GM21360 (cell line): ENCODE data around the gene PIP4K2B.

Experiments used
- ATAC-seq: cut with Tn5 transposase; IDR thresholded peaks from one replicate; pipeline ENCODE4 v1.9.1; 2021; ENCODE audit warnings: mild to moderate bottlenecking, moderate library complexity; ENCODE audit not compliant: unreplicated experiment

PIP4K2B gene

DNA sequence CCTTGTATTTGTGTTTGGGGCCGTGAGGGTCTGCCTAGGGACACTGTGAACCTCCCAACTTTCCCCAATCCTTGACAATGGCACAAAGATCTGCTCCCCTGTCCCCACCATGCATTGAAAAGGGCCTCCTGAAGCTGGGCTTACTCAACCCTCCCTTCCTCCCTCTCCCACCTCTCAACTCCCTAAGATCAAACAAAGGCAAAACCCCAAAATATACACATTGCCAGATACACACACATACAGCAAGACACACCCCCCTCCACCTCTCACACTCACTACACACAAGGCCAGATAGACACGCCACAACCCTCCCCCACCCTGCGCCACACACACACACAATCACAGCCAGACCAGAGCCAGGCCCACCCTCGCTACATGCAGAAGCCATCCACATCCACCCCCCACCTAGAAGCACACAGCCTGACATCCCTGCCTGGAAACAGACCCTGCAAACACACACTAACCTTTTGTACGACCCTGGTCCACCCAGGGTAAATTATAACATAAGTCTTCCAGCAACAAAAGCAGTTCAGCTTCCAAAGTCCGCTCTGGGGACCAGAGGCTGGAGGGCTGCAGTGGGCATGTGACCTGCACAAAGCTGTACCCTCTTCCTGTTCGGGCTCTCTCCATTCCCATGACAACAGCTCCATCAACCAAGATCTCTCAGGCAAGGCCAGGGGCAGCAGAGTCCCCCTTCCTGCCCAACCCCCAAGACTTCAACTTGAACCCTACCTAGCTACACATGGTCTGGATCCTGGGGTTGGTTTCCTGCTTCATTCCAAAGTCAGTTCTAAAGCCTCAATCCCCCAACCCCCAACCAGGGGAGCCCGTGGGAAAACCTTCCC lies 53.1 kb downstream of the PIP4K2B start:
- ATAC-seq = no peak

- no peak for ATAC-seq
Measured at GRCh38 chr17:38745545-38745944, 53.8 kb downstream of the PIP4K2B start.

DNA sequence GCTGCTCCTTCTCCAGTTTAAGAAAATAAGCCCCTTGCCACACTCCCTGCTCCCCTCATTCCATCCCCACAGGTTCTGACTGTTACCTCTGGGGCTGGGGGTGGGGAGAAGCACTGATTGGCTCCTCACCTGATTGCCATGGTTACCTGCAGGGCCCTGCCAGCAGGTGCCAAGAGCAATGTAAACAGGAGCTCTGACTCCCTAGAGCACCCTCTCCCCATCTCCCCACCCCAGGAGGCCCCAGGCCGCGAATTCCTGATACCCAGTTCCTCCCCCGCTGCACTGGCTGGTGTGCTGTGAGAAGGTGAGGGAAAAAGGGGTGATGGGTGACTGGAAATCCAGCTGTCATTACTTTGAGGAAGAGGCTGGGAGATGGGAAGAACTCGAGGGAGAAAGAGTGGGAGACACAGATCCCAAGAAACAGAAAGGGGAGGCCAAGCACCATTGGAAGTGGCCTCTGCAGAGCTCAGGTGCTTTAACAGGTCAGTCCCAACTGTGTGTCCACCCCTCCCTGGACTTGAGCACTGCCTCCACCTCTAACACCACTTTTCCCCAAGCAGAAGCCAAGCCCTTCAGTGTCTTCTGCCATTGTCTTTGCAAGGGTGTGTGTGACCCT lies 55.7 kb downstream of the PIP4K2B start:
- ATAC-seq = no peak

GRCh38 chr17:38742411-38743308 lies 56.7 kb downstream of the PIP4K2B start:
- ATAC-seq = no peak

- no peak for ATAC-seq
Measured at GRCh38 chr17:38741921-38742410, 57.4 kb downstream of the PIP4K2B start.

DNA sequence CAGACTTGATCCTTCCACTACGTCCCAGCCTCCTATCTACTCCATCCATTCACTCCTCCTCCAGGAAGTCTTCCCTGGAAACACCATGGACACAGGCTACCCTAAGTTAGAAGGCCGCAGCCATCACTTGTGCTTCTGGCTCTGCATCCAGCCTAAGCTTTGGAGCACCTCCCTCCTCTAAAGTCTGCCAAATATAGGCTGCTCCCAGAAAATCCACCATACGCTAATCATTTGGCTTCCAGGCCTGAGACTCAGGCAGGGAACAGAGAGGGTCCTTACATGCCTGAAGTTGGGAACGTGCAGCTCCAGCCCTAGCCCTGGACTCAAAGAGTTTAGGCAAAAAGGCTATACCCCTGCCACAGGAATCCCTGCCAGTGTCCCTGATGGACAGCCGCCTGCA lies 57.9 kb downstream of the PIP4K2B start:
- ATAC-seq = no peak

DNA sequence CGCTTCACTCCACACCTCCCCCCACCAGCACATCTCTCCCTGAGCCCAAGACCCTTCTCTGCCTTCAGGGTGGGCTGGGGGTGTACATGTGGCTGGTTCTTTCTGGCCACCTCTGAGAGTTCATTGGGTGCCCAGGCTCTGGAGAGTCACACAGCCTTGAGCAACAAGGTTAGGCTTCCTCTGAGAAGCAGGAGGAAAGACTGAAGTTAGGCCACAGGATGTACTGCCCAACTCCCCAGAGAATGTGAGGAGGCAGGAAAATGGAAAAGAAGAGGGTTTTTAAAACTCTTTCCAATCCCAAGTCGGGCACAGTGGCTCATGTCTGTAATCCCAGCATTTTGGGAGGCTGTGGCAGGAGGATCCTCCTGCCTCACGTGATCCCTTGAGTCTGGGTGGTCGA lies 58.5 kb downstream of the PIP4K2B start:
- ATAC-seq = no peak

DNA sequence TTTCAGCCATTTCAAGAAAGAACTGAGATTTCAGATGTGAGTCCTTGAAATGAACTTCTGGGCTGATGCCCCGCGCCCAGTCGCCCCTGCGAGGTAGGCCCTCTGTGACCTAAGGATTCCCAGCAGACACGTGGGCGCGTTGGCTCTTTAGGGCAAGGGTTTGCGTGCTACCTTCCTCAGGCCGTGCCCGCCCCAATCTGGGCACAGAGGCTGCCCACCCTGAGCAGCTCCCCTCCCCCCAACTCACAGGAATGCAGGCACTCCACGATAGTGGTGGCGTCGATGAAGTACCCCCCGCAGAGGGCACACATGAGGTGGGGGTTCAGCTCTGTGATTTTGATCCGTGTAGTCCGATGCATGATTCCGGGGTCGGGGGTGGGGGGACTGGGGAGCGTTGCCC lies 59.3 kb downstream of the PIP4K2B start:
- no peak for ATAC-seq

- no peak for ATAC-seq
Measured at GRCh38 chr17:38739305-38739704, 60.1 kb downstream of the PIP4K2B start.

DNA sequence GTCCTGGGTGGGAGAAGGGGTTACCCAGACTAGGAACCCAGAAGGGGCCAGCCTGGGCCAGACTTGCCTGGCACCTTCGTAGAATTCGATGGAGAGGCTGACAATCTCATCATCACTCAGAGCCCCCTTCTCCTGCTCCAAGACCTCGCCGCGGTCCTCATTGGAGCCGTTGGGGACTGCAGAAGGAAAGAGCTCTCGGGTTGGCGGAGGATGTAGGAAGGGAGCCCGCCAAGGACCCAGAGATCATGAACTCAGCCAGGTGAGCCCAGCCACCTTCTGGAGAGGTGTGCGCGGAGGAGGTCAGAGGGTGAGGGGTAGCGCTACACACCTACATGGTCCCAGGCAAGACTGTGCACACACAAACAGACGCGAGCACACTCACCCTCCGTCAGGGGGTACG lies 60.7 kb downstream of the PIP4K2B start:
- ATAC-seq = no peak

DNA sequence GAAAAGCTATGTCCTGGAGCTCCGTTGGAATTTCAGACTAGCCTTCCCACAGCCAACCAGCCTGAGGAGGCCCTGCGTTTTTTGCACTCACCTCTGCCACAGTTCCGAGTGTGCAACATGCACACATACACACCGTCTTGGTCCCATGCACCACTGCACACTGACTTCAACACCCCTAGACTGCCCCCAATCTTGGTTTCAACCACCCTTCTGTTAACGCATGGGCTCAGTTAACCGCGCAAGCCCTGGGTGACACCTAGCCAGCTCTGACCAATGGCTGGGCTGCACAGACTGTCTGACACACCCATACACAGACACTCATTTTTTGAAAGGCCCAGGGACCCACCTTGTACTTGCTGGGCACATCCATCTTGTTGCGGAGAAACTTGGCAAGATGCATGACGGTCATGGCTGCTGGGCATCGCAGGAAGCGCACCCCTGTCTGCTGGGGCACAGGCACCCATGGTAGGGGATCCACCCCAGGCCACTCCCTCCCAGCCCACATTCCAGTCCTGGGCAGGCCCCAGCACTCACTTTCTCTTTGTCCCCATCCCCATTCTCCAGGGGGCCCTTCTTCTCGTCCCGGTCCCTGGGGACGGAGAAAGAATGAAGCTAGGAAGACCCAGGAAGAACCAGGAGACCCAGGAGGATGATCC lies 61.2 kb downstream of the PIP4K2B start:
- no peak for ATAC-seq

DNA sequence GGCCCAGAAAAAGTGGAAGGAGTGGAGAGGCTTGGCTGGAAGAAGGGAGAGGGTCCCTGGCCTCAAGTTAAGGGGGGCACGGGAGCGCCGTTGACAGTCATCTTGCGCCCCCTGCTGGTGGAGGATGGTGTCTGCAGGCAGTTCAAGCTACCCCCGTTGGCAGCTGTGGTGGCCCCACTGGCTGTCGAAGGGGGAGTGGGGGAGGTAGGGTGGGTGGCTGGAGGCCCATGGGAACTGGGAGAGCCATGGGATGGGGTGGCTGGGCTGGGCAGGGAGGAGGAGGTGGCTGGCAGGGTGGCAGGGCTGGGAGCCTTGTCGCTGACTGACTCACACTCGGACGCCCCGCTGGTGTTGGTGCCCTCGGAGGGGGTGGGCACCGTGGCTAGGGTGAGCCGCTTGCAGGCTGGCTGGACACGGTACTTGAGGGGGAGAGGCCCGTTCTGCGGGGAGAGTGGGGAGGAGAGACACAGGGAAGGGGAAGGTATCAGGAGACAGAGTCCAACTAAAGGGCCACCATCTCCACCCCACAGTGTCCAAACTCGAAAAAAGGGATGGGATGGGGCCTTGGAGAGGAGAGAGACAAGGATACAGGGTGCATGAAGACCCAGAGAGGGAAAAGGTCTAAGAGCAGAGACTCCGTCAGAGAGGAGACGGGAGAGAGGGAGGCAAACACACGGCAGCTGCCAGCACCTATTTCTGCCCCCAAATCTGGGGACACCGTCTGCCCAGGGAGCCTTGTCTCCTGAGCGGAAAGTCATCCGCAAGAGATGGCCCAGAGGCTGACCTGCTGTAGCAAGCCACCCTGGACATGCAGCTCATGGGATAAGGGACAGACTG lies 64.0 kb downstream of the PIP4K2B start:
- ATAC-seq = no peak

DNA sequence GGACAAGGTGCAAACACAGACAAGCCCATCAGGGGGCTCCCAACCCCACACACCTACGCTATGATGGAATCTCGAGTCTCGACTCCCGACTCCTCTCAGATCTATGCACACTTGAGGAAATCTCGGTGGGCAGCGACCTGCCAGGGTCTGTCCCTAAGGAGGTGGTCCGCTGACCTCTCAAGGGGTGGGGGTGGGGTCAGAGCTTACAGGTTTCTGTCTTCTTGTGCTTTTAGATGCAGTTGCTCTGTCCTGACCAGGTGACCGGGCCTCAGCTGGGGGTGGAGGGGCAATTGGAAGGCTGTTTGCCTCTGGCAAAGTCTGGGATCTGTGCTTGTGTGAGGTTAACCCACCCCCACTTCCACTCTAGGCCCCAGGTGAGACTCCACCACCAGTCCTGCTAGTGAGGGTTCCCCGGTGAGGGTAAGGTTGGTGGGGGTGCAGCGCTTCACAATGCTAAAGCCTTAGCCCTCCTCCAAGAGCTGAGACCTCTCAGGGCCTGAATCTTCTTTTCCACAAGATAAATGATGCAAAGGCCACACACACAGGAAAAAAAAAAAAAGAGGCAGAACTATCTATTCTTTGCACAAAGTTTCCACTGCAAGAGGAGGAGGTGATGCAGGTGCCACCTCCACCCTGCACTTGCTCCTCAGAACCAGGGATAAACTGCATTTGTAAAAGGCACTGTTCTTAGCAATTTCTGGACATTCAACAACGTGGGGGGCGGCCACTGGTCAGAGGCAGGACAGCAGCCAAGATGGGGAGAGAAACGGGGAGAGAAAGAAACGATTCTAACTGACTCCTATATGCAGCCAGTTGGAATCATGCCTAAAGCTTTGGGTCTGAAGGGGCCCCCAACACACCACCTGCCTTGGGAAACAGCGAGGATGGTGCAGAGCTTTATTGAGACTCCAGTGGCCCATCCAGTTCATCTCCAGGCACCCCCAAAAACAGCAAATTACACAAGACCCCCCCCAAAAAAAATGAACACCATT lies 65.1 kb downstream of the PIP4K2B start:
- no peak for ATAC-seq

DNA sequence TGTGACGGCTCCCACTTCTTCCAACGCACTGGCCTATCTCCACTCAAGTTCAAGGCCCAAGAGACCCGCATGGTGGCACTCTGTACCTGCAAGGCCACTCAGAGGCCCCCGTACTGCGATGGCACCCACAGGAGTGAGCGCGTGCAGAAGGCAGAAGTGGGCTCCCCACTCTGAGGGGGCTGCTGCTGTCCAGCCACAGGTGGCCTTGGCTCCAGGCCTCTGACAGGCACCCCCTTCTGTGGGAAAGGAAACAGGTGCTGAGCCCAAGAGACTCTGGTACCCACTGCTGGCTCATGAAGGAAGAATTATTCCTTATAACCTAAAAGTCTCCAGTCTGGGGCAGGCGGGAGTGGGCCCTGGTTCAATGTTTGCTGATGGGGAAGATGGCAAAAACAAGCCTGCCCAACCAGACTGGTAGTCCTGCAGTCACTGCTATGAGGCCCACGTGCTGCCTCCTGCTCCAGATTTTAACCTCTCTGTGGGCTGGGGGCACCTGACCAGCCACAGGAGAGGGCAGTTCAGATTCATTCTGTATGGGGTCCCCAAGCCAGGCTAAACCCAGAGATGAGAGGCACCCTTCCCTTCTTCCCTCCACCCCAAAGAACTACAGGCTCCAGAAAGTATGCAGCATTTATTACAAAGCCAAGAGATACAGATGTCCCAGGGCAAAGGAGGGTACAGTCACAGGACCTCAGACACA lies 65.9 kb downstream of the PIP4K2B start:
- ATAC-seq = no peak

DNA sequence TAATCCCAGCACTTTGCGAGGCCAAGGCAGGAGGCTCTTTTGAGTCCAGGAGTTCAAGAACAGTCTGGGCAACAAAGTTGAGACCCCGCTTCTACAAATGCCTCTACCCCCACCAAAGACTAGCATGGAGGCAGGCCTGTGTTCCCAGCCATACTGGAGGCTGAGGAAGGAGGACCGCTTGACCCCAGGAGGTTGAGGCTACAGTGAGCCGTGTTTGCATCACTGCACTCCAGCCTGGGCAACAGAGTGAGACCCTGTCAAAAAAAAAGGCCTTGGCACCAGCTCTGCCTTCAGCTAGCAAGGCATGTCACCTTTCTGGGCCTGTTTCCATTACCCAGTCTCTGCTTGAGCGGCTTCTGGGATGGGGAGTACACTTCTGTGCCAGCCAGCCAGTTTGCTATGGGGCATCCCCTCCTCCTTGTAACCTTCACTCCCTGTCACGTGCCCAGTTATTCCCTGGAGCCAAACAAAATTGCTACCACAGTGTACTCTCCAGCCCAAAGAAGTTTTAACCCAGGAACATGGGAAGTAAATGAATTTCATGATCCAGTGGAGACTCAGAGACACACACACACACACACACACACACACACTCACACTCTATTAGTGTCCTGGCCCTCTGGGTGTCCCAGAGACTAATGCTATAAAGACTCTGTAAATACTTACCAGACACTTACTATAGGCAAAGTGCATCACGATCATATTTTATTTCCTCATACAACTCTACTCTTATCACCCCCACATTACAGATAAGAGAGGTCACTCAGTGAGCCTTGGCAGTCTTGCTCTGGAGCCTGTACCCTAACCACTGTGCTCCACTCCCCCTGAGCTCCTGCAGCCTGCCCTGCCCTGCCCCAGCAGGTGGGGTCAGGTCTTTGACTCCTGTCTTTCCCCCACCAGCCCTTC lies 66.7 kb downstream of the PIP4K2B start:
- ATAC-seq = no peak

- ATAC-seq = no peak
Measured at GRCh38 chr17:38731526-38732294, 67.6 kb downstream of the PIP4K2B start.
